ENCODE results near the gene INAFM2. TPM values are rescaled to one million over a fixed set of nuclear protein-coding genes. Genes with fewer than 3 reads are reported as not detected.

The INAFM2 gene
- total RNA-seq, 4 donors from 2014 or later: 9.1 to 17.5 (median 12.2) TPM

DNA sequence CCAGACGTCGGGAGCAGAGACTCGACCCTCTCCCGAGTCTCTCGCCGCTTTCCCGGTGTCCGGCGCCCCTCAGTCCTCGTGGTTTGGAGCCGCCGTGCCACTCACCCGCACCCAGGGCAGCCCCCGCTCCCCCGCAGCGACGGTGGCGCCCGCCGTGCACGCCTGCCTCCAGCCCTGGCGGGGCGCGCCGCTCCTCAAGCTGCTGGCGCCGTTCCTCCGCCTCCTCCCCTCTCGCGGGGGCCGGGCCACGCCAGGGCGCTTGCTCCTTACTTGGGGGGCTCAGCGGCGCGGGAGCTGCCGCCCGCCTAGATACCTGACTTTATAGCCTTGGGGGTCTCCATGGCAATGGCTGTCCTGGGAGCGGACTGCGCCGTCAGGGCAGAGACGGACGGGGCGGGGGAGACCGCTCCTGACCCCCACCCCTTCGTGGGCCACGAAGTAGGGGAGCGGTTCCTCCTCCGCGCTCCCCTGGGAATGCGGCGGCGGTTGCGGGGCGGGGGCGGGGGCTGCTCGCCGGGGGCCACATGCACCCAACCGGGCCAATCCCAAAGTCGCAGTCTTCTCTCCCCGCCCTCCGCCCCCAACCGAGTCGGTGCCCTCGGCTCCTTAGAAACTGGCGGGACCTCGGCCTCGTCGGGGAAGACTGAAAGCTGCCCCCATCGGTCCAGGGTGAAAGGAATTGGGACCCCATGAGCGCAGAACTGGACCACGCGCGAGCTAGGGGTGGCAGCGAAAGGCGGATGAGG, 40.5 kb upstream of the INAFM2 start, which contains the start of gene ANKRD63:
Gene ANKRD63 (minus strand): TSS at position 196 of the 746 bp plus-strand sequence. CDS start 478 bp downstream, outside the sequence.
- DNase-seq (ENCODE audit: low spot score): no peak
- no peak for ATAC-seq (ENCODE audit: low FRiP score)

GRCh38 chr15:40283615-40284300, 39.7 kb upstream of the INAFM2 start:
- ATAC-seq (ENCODE audit: low FRiP score) (no peak), DNase-seq (ENCODE audit: low spot score) (no peak)
- no peak for TF ChIP-seq CTCF (IDR thresholded peaks at IDR 0.05)

More for the DNA sequence above, 40.5 kb upstream of the INAFM2 start, which contains the start of gene ANKRD63:
- no peak for TF ChIP-seq CTCF (IDR thresholded peaks at IDR 0.05)

DNA sequence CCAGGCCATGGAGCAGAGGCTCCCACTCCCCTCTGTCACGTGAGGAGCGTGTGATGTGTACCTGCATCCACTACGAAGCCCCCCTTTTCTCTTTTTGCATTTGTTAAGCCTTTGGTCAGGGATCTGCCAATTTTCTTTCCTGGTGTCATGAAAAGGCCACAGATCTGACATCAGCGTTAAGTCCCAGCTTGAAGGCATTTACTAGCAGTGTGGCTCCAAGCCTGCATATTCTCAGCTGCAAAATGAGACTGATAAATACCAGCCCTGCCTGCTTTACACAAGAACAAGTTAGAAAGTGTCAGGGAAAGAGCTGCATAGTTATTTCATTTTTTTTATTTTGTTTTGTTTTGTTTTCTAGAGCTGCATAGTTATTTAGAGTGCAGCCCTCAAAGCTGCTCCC, 38.3 kb upstream of the INAFM2 start:
- no peak for DNase-seq (ENCODE audit: low spot score)
- no peak for ATAC-seq (ENCODE audit: low FRiP score)
- TF ChIP-seq CTCF (IDR thresholded peaks at IDR 0.05): no peak

DNA sequence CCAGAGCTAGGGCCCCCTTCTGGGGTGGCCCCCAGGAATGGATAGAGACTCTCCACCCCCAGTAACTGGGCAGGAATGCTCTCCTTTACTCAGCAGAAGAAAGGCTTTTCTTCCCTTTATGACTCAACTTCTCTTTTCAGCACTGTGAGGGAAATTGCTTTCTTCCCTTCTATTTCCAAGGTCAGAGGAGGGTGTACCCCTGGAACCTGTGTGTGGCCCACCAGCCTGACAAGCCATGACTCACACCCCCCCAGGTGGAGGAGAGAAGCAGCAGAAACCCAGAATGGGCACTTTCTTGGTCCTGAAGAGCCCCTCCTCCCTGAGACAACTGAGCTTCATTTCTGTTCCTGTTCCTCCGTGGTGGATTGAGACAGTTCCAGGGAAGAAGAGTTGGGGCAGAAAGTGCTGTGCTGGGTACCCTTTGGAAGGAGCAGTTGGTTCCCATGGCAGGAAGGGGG, 37.9 kb upstream of the INAFM2 start:
- DNase-seq (ENCODE audit: low spot score): no peak
- TF ChIP-seq CTCF (IDR thresholded peaks at IDR 0.05): no peak
- no peak for ATAC-seq (ENCODE audit: low FRiP score)

DNA sequence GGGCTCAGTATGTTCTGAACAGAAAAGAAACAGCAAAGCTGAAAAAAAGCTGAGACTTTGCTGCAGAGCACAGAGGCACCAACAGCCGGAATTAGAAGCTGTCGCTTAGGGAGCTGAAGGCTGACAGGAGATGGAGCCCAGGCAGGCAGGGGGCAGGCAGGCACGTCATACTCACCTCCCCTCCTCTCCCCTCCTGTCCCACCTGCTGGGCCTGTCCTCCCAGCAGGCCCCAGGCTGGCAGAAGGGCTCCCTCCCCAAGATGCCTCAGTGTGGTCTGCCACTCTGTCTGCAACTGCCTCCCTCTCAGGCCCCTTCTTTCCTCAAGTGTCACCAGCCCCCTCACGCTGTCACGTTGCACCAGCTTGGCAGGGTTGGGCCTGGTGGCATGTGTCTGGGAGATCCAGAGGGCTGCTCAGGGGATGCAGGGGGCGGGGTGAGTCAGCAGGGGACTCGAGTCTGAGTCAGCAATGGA, 37.4 kb upstream of the INAFM2 start:
- DNase-seq (ENCODE audit: low spot score) (no peak), ATAC-seq (ENCODE audit: low FRiP score) (no peak)
- TF ChIP-seq CTCF (IDR thresholded peaks at IDR 0.05): no peak

- no peak for TF ChIP-seq CTCF (IDR thresholded peaks at IDR 0.05)
- ATAC-seq (ENCODE audit: low FRiP score) (no peak), DNase-seq (ENCODE audit: low spot score) (no peak)
Observed at GRCh38 chr15:40286794-40287193, 36.7 kb upstream of the INAFM2 start.
